IPS-NIHi7 (cell line): Measurements from ENCODE around the gene ING2.
"Not testable (repeated sequence)": the region's sequence is repeated elsewhere in the genome, so short reads cannot be mapped to it uniquely, and the experiment has no call there.

Experiments
- DNase-seq: peaks from one replicate; pipeline ENCODE4 v3.0.0; 2012; ENCODE audit warnings: mixed read lengths; ENCODE audit errors: extremely low spot score

Gene ING2

DNA sequence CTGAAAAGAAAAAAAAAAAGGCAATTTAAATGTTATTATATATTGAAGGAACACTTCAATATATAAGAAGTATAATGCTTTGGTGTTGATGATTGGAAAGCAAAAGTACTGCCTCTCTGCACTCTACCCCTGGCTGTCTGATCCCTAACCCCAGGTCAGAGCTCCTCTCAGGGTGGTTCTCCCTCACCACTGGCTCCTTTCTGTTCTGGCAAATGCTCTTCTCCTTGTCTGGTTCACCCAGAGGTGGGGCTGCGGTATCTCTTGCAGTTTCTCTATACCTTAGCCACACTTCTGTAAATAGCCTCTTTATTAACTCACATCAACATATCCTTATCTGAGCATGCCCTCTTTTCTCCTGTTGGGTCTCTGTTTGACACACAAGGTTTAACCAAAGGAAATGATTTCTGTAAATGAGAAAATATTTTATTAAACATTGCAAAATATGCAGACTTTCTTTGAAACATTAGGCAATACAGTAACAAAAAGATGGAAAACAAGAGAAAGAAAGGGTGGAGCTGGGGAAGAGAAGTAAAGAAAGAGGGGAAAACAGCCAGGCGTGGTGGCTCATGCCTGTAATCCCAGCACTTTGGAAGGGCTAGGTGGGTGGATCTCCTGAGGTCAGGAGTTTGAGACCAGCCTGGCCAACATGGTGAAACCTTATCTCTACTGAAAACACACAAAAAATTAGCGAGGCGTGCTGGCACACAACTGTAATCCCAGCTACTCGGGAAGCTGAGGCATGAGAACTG, 45.7 kb downstream of the ING2 start:
- DNase-seq, result no peak

DNA sequence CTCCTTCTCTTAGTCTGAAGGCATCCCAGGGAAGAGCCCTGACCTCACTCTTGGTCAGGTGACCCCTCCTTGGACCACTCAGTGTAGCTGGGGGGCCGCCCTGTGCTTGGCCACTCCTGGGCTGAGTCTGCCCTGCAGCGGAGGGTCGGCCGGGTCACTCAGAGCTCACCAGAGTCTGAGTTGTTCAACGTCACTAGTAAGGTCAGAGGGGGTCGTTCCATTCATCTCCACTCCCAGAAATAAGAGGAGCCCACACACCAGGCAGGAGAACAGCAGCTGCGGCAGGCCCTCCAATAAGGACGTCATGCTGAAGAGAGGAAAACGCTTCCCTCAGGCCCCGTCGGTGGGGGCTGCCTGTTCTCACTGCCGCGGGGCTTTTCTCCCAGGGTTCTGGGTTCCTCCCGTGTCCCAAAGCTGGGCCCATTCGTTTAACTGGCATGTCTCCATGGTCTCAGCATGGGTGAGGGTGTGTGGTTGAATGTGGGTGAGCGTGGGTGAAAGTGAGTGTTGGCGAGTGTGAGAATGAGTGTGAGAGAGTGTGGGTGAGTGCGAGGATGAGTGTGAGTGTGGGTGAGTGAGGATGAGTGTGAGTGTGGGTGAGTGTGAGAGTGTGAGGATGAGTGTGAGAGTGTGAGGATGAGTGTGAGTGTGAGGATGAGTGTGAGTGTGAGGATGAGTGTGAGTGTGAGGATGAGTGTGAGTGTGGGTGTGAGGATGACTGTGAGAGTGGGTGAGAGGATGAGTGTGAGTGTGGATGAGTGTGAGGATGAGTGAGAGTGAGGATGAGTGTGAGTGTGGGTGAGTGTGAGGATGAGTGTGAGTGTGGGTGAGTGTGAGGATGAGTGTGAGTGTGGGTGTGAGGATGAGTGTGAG, 47.7 kb downstream of the ING2 start:
- DNase-seq, result no peak

DNA sequence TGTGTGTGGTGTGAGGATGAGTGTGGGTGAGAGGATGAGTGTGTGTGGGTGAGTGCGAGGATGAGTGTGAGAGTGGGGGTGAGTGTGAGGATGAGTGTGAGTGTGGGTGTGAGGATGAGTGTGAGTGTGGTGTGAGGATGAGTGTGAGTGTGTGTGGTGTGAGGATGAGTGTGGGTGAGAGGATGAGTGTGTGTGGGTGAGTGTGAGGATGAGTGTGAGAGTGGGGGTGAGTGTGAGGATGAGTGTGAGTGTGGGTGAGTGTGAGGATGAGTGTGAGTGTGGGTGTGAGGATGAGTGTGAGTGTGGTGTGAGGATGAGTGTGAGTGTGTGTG, 48.3 kb downstream of the ING2 start:
- DNase-seq, result not testable (repeated sequence)

- no peak for DNase-seq
Observed at GRCh38 chr4:183553601-183554345, 48.9 kb downstream of the ING2 start.

GRCh38 chr4:183554346-183554686, 49.5 kb downstream of the ING2 start:
- no peak for DNase-seq

- DNase-seq, result no peak
Observed at GRCh38 chr4:183554878-183555585, 50.2 kb downstream of the ING2 start.

- no peak for DNase-seq
Observed at GRCh38 chr4:183556947-183557346, 52.1 kb downstream of the ING2 start.

GRCh38 chr4:183557611-183558010, 52.8 kb downstream of the ING2 start:
- DNase-seq, result no peak

- no peak for DNase-seq
Observed at GRCh38 chr4:183558873-183559272, 54.0 kb downstream of the ING2 start.

DNA sequence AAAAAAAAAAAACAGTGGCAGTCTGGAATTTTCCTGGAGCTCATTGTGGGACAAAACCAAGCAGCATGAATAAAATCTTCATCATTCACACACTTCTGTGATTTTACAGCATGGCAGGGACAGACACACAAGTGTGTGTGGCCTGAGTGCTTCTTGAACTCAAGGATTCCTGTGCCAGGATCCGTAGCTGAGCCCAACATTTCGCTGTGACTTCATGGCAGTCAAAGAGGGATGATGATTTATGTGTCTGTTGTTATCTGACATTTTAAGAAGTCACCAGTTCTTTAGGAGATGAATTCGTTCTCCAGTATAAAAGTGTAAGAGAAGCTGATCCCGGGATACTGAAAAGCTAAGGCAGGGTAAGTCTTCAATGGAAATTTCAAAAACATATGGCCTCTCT, 57.0 kb downstream of the ING2 start:
- DNase-seq, result no peak
